DND-41 (cell line): Measurements from ENCODE around the gene NUAK2.

Experiments used
- EZH2 ChIP-seq: IDR thresholded peaks from 3 replicates; pipeline ENCODE4 v1.6.1; 2012; ENCODE audit warnings: borderline replicate concordance, low read depth, mild to moderate bottlenecking, moderate library complexity, low read length, inconsistent platforms; ENCODE audit not compliant: severe bottlenecking
- TF ChIP-seq, protein P1 (sequence below): IDR thresholded peaks from 2 replicates; pipeline ENCODE4 v1.5.1; 2012; ENCODE audit warnings: borderline replicate concordance, low read length, moderate library complexity, mild to moderate bottlenecking; ENCODE audit not compliant: poor library complexity, severe bottlenecking; ENCODE audit errors: extremely low read depth

GRCh38 chr1:205275916-205276688 lies 45.4 kb downstream of the NUAK2 start:
- TF ChIP-seq, protein P1, sequence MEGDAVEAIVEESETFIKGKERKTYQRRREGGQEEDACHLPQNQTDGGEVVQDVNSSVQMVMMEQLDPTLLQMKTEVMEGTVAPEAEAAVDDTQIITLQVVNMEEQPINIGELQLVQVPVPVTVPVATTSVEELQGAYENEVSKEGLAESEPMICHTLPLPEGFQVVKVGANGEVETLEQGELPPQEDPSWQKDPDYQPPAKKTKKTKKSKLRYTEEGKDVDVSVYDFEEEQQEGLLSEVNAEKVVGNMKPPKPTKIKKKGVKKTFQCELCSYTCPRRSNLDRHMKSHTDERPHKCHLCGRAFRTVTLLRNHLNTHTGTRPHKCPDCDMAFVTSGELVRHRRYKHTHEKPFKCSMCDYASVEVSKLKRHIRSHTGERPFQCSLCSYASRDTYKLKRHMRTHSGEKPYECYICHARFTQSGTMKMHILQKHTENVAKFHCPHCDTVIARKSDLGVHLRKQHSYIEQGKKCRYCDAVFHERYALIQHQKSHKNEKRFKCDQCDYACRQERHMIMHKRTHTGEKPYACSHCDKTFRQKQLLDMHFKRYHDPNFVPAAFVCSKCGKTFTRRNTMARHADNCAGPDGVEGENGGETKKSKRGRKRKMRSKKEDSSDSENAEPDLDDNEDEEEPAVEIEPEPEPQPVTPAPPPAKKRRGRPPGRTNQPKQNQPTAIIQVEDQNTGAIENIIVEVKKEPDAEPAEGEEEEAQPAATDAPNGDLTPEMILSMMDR: no peak
- no peak for TF ChIP-seq EZH2
